Tibial nerve (tissue), 4 donors: ENCODE results near the gene COL10A1. TPM values are rescaled to one million over a fixed set of nuclear protein-coding genes. Genes with fewer than 3 reads are reported as not detected.

ENCODE experiments used
- DNase-seq, 2 donors: peaks; one replicate each; pipeline ENCODE4 v3.0.0-alpha.2; 2019; ENCODE audit warnings: low spot score in 2 of 2
- H3K27ac ChIP-seq, 4 donors: fragments of 200-600 bp; sonication (generic) in 3 of 4; one replicate each; pipeline ENCODE4 v1.5.1; 2017 to 2019; ENCODE audit warnings: mild to moderate bottlenecking in 1 of 4
- H3K27me3 ChIP-seq, 2 donors: fragments of 200-600 bp; sonication (generic) in 1 of 2; one replicate each; pipeline versions ENCODE4 v1.5.1 to v1.6.0; 2017 to 2019
- H3K36me3 ChIP-seq, 3 donors: fragments of 200-600 bp; sonication (generic); one replicate each; pipeline ENCODE4 v1.5.1; 2018 to 2019
- H3K4me1 ChIP-seq, 4 donors: fragments of 200-600 bp; sonication (generic) in 3 of 4; one replicate each; pipeline ENCODE4 v1.5.1; 2017 to 2019
- H3K4me3 ChIP-seq, 4 donors: fragments of 200-600 bp; sonication (generic) in 3 of 4; one replicate each; pipeline ENCODE4 v1.5.1; 2017 to 2019; ENCODE audit warnings: mild to moderate bottlenecking in 1 of 4, moderate library complexity in 1 of 4
- H3K9me3 ChIP-seq, 4 donors: fragments of 200-600 bp; sonication (generic) in 3 of 4; one replicate each; pipeline ENCODE4 v1.5.1; 2017 to 2019
- EP300 ChIP-seq, 2 donors: sonication (generic); formaldehyde crosslinking; IDR thresholded peaks; one replicate each; pipeline ENCODE4 v1.6.1; 2017; ENCODE audit warnings: antibody characterized with exemption in 2 of 2, mild to moderate bottlenecking in 1 of 2
- POLR2A ChIP-seq, 2 donors: fragments of 450-650 bp; IDR thresholded peaks; one replicate each; pipeline ENCODE4 v1.6.1; 2017; ENCODE audit warnings: antibody characterized with exemption in 2 of 2, mild to moderate bottlenecking in 2 of 2, moderate library complexity in 2 of 2
- WGBS, 2 donors: methylation state at CpG; one replicate each; pipeline ENCODE4 v1.1.5; 2018; 5-methylcytosine and 5-hydroxymethylcytosine counted together
- total RNA-seq, 4 donors: library from RNA; depleted of rRNA; stranded (reverse); fragments of >200 nt; gene quantifications; one replicate each; pipeline ENCODE4 v1.1.0, GENCODE V29; 2016
- TF ChIP-seq, protein P1 (sequence below), 5 experiments: fragments of 200-600 bp in 3 of 5; fragments of 450-650 bp in 2 of 5; sonication (generic) in 3 of 5; IDR thresholded peaks; one replicate each; pipeline ENCODE4 v1.5.1; 2016 to 2019; ENCODE audit warnings: antibody characterized with exemption in 5 of 5, mild to moderate bottlenecking in 3 of 5, moderate library complexity in 2 of 5

COL10A1 gene
- total RNA-seq, 4 donors from 2014 or later, result 0.22 to 0.42 TPM; not detected in 2

DNA sequence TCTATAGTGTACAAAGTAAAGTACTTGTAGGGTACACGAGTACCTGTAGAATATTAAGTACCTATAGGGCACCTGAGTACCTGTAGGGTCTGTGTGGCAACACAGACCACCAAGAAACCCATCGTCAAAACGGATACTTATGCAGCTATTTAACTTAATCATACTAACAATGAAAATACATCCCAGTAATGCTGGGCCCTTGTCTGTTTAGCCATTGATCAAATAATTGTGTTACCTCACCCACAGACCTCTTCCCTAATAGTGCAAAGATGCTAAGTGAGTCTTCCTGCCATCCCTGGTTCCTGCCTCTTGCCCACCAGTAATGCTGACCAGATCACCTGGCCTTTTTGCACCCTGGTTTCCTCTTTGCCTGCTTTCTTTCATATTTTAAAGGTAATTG, 7.5 kb upstream of the COL10A1 start:
- H3K4me1 ChIP-seq, result no peaks in the 10 kb centered on the region
- WGBS, 2 donors, result 74 to 88% methylated on average over 3 of the region's 3 CpGs
- DNase-seq, result no peak
- TF ChIP-seq POLR2A (IDR thresholded peaks at IDR 0.05), result no peak
- TF ChIP-seq, protein P1, sequence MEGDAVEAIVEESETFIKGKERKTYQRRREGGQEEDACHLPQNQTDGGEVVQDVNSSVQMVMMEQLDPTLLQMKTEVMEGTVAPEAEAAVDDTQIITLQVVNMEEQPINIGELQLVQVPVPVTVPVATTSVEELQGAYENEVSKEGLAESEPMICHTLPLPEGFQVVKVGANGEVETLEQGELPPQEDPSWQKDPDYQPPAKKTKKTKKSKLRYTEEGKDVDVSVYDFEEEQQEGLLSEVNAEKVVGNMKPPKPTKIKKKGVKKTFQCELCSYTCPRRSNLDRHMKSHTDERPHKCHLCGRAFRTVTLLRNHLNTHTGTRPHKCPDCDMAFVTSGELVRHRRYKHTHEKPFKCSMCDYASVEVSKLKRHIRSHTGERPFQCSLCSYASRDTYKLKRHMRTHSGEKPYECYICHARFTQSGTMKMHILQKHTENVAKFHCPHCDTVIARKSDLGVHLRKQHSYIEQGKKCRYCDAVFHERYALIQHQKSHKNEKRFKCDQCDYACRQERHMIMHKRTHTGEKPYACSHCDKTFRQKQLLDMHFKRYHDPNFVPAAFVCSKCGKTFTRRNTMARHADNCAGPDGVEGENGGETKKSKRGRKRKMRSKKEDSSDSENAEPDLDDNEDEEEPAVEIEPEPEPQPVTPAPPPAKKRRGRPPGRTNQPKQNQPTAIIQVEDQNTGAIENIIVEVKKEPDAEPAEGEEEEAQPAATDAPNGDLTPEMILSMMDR (IDR thresholded peaks at IDR 0.05), result no peak
- no peak for TF ChIP-seq EP300 (IDR thresholded peaks at IDR 0.05)
- peaks cover 0 to 5% (median 0%) of the 10 kb centered on the region in 3 donors for H3K36me3 ChIP-seq
- H3K27me3 ChIP-seq, result no peaks in the 10 kb centered on the region
- no peak overlapping the region for H3K4me3 ChIP-seq
- no peak overlapping the region for H3K27ac ChIP-seq
- no peaks in the 10 kb centered on the region for H3K9me3 ChIP-seq

DNA sequence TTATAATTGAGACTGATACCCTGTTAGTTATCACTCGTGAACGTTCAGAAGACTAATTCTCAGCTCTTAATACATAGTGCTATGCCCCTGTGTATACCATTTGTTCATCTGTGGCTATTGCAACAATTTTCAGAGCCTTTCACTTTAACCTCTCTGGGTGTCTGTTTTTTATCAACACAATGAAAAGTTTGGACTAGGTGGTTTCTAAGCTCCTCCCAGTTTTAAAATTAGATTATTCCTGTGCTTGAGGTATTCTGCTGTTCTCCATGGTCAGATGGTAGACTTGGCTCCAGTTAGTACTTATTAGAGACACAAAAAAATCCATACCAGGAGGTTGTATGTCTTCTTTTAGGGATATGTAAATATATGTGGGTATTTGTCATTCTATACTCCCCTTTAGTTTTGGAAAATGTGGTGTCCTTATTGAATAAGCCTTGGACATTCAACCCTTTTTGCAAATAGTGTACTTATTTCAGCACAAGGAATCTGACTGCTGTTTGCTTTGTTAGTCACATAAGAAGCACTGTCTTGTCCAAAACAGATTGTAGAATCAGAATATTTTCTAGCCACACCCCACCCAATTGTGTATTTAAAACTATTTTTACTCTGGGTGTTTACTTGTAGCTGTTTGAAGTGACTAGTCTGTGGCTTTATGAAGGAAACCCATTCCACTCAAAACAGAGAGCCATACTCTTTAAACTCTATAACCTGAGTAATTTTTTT, 2.0 kb upstream of the COL10A1 start:
- TF ChIP-seq POLR2A (IDR thresholded peaks at IDR 0.05), result no peak
- TF ChIP-seq, protein P1 (IDR thresholded peaks at IDR 0.05), result no peak
- TF ChIP-seq EP300 (IDR thresholded peaks at IDR 0.05), result no peak
- no peaks in the 10 kb centered on the region for H3K27me3 ChIP-seq
- peak overlapping the region in 2 of 4 donors; percentile 13 to 22 for H3K27ac ChIP-seq
- 74 to 78% methylated on average over 2 of the region's 2 CpGs for WGBS, 2 donors
- no peak for DNase-seq
- H3K4me1 ChIP-seq, result no peaks in the 10 kb centered on the region
- H3K9me3 ChIP-seq, result no peaks in the 10 kb centered on the region
- H3K36me3 ChIP-seq, result peaks cover 0 to 5% (median 0%) of the 10 kb centered on the region in 3 donors
- H3K4me3 ChIP-seq, result no peak overlapping the region

DNA sequence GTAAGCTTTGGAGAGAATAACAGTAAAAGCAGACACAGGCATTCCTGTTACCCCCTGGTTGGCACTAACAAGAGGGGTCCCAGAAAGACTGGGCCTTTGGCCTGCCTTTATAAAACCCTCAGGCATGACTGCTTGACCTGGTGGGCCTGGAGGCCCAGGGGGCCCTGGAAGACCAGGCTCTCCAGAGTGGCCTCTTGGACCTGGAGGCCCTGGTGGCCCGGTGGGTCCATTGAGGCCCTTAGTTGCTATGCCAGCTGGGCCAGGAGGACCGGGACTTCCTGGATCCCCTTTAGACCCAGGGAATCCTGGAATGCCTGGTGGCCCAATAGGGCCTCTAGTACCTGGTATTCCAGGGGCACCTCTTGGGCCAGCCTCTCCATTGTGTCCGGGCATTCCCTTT, 5.5 kb downstream of the COL10A1 start:
- TF ChIP-seq EP300 (IDR thresholded peaks at IDR 0.05), result no peak
- TF ChIP-seq, protein P1 (IDR thresholded peaks at IDR 0.05), result no peak
- TF ChIP-seq POLR2A (IDR thresholded peaks at IDR 0.05), result no peak
- H3K36me3 ChIP-seq, result peaks cover 0 to 22% (median 0%) of the 10 kb centered on the region in 3 donors
- no peaks in the 10 kb centered on the region for H3K4me1 ChIP-seq
- H3K9me3 ChIP-seq, result no peaks in the 10 kb centered on the region
- H3K4me3 ChIP-seq, result no peak overlapping the region
- no peak overlapping the region for H3K27ac ChIP-seq
- H3K27me3 ChIP-seq, result no peaks in the 10 kb centered on the region
- DNase-seq, result no peak
- 89 to 100% methylated on average over 1 to 3 of the region's 3 CpGs for WGBS, 2 donors

DNA sequence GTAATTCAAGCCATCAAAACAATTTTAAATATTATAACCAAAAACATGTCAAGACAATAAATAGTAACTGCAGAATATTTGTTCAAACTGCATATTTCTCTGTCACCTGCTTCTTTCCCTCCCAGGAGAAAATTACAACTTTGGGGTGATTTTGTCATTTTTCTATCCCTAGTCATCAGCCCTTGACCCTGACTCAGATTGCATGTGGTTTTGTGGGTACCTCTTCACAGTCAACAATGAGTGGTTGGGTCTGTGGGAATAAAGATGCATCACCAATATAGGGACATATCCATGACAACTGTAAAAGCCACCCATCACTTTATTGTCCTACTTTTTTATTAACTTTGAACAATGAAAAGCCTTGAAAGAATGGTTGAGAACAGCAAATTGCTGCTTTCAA, 7.3 kb downstream of the COL10A1 start:
- no peak for DNase-seq
- no peaks in the 10 kb centered on the region for H3K4me1 ChIP-seq
- no peaks in the 10 kb centered on the region for H3K27me3 ChIP-seq
- H3K9me3 ChIP-seq, result no peaks in the 10 kb centered on the region
- H3K4me3 ChIP-seq, result no peak overlapping the region
- TF ChIP-seq, protein P1 (IDR thresholded peaks at IDR 0.05), result no peak
- TF ChIP-seq EP300 (IDR thresholded peaks at IDR 0.05) (no peak), POLR2A (IDR thresholded peaks at IDR 0.05) (no peak)
- peaks cover 0 to 32% (median 0%) of the 10 kb centered on the region in 3 donors for H3K36me3 ChIP-seq
- H3K27ac ChIP-seq, result no peak overlapping the region

DNA sequence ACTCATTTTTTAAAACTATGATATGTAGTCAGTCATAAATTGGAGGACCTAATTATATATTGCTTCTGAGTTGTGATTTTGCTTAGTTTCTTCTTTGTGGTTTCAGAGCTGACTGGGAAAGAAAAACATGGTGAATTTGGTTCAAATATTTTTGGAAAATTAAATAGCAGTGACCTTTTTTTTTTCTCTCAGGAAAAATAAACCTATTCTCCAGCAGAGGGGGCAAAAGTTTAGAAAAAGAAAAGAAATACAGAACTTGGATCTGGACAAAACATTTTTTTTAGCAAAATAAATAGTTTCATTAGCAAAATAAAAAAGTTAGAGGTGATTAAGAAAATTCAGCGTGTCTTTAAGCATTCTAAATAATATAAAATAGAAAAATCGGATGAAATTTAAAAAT, 10.2 kb downstream of the COL10A1 start:
- H3K27ac ChIP-seq, result no peak overlapping the region
- H3K4me1 ChIP-seq, result no peaks in the 10 kb centered on the region
- peaks cover 0 to 54% (median 0%) of the 10 kb centered on the region in 3 donors for H3K36me3 ChIP-seq
- no peaks in the 10 kb centered on the region for H3K9me3 ChIP-seq
- 68 to 74% methylated on average over 2 of the region's 2 CpGs for WGBS, 2 donors
- TF ChIP-seq, protein P1 (IDR thresholded peaks at IDR 0.05), result peak in 3 of 5 experiments; percentile 6 to 31 (median 10)
- TF ChIP-seq EP300 (IDR thresholded peaks at IDR 0.05), result no peak
- no peak for TF ChIP-seq POLR2A (IDR thresholded peaks at IDR 0.05)
- DNase-seq, result no peak
- no peak overlapping the region for H3K4me3 ChIP-seq
- H3K27me3 ChIP-seq, result no peaks in the 10 kb centered on the region
